ENCODE measurements around the gene RIN2.

- TF ChIP-seq CTCF (conservative IDR thresholded peaks at IDR 0.05) (no peak), ZFX (IDR thresholded peaks at IDR 0.05) (no peak)
These were observed 37.1 kb upstream of the RIN2 start for GRCh38 chr20:19720991-19721390.

Measured in C4-2B (cell line).